KMS-11 (cell line): ENCODE measurements around the gene GOLGA8Q.
"Not testable (repeated sequence)": the region's sequence is repeated elsewhere in the genome, so short reads cannot be mapped to it uniquely, and the experiment has no call there.

Experiments used
- H2AFZ ChIP-seq: fragments of 200-600 bp; sonication (generic); 2 replicates; pipeline ENCODE4 v1.6.1; 2016; ENCODE audit warnings: antibody characterized with exemption, mixed run types, low read depth
- H3K27ac ChIP-seq: fragments of 200-600 bp; sonication (generic); 2 replicates; pipeline ENCODE4 v1.6.1; 2016; ENCODE audit warnings: mild to moderate bottlenecking, mixed run types
- H3K27me3 ChIP-seq: fragments of 200-600 bp; sonication (generic); 2 replicates; pipeline ENCODE4 v1.6.1; 2017; ENCODE audit warnings: mild to moderate bottlenecking, low read depth, mixed run types, moderate library complexity; ENCODE audit not compliant: insufficient read depth
- H3K36me3 ChIP-seq: fragments of 200-600 bp; sonication (generic); 2 replicates; pipeline ENCODE4 v1.6.1; 2017; ENCODE audit warnings: mild to moderate bottlenecking, mixed run types; ENCODE audit not compliant: insufficient read depth
- H3K4me1 ChIP-seq: fragments of 200-600 bp; sonication (generic); 2 replicates; pipeline ENCODE4 v1.6.1; 2016; ENCODE audit warnings: mild to moderate bottlenecking, low read depth, mixed run types; ENCODE audit not compliant: poor library complexity, severe bottlenecking
- H3K4me2 ChIP-seq: fragments of 200-600 bp; sonication (generic); 2 replicates; pipeline ENCODE4 v1.7.0; 2016; ENCODE audit warnings: mild to moderate bottlenecking, mixed run types
- H3K4me3 ChIP-seq: fragments of 200-600 bp; sonication (generic); IDR thresholded peaks from 2 replicates; pipeline ENCODE4 v1.6.1; 2017; ENCODE audit warnings: low read depth, low read length, mixed read lengths; ENCODE audit not compliant: insufficient read depth
- H3K79me2 ChIP-seq: fragments of 200-600 bp; sonication (generic); 2 replicates; pipeline ENCODE4 v1.6.1; 2016; ENCODE audit warnings: low read depth, mixed run types; ENCODE audit not compliant: insufficient read depth
- H3K9ac ChIP-seq: fragments of 200-600 bp; sonication (generic); 2 replicates; pipeline ENCODE4 v1.6.1; 2016; ENCODE audit warnings: mild to moderate bottlenecking, mixed run types
- H4K20me1 ChIP-seq: fragments of 200-600 bp; sonication (generic); 2 replicates; pipeline ENCODE4 v1.6.1; 2016; ENCODE audit warnings: mild to moderate bottlenecking, mixed run types; ENCODE audit not compliant: insufficient read depth

Gene GOLGA8Q

DNA sequence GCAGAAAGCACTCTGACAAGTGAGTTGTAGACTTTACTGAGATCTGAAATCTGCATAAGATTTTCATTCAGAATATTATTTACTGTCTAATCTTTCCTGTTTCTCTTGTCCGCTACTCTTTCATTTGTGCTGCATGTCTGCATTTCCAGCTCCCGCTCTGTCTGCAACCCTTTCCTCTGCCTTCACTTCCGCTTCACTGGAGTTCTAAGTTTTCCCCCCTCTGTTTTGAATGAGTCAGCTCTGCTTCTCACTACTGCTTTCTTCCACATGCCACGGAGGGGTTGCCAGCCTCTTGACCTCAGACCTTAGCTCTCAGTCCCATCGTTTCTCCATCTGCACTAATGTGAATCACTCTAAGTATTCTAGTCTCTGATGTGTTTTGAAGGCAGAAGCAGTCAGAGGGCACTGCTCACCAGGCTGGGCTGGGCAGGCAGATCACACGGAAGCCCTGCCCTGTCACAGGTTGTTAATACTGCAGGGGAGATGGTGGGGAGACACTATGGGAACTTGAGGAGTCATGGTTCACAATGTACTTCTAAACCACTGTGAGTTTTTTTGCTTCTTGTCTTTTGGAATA, 27.6 kb downstream of the GOLGA8Q start:
- H3K27me3 ChIP-seq, result not testable (repeated sequence)

DNA sequence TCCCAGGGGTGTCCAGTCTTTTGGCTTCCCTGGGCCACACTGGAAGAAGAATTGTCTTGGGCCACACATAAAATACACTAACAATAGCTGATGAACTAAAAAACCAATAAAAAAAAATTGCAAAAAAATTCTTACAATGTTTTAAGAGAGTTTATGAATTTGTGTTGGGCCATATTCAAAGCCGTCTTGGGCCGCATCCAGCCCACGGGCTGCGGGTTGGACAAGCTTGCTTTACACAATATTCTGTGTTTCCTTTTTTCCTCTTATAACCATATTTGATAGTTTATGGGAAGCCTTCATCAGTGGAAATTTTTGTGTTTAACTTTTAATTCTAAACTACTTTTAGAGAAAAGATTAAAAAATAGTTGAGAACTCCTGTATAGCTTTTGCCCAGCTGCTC, 28.9 kb downstream of the GOLGA8Q start:
- H3K79me2 ChIP-seq, H3K27me3 ChIP-seq, H3K4me3 ChIP-seq, H3K9ac ChIP-seq, H3K4me2 ChIP-seq, H4K20me1 ChIP-seq, H3K27ac ChIP-seq, H3K36me3 ChIP-seq, H3K4me1 ChIP-seq, H2AFZ ChIP-seq: not testable (repeated sequence)

More for the DNA sequence above, 27.6 kb downstream of the GOLGA8Q start:
- H3K36me3 ChIP-seq, H2AFZ ChIP-seq, H3K9ac ChIP-seq, H3K4me3 ChIP-seq, H3K4me1 ChIP-seq, H3K27ac ChIP-seq, H3K4me2 ChIP-seq, H4K20me1 ChIP-seq, H3K79me2 ChIP-seq: not testable (repeated sequence)

DNA sequence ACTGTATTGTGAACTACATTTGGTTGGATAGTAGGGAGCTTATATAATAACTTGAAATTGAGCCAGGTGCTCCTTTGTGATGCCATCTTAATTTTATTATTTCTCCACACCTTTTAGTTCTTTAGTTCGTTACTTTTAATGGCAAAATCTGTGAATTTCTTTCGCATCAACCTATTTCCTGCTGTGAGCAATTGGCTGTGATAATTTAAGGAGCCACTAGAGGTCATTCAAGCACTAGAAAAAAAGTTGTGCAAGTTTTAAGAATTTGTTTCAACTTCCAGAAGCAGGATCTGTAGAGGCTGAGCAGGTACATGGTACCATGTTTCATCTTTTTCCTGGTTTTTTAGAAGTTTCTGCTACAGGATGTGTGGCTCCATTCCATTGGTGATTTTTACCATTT, 47.1 kb downstream of the GOLGA8Q start:
- not testable (repeated sequence) for H3K79me2 ChIP-seq, H3K27ac ChIP-seq, H3K4me3 ChIP-seq, H4K20me1 ChIP-seq, H2AFZ ChIP-seq, H3K36me3 ChIP-seq, H3K9ac ChIP-seq, H3K4me1 ChIP-seq, H3K4me2 ChIP-seq, H3K27me3 ChIP-seq

DNA sequence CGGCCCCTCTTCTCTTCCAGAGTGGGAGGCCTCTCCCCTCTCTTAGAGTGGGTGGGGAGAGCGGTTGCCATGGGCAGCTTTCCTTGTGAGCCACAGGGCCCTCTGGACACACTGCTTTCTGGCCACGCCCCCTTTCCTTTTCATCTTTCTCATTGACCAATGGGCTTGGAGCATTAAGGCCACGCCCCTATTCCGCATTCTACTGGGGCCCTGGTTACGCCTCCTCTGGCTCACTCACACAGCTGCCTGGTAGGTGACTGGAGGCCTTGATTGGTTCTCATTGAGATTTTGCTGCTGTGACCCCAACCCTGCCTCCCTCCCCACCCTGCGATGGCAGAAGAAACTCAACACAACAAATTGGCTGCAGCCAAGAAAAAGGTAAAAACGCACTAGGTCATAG, 51.9 kb downstream of the GOLGA8Q start, which contains the start of gene GOLGA8H:
TSS of gene GOLGA8H (plus strand) at position 233 of the 400 bp plus-strand sequence. CDS start at position 331, 98 bp downstream.
- not testable (repeated sequence) for H3K27me3 ChIP-seq, H3K79me2 ChIP-seq, H3K4me3 ChIP-seq, H3K27ac ChIP-seq, H3K36me3 ChIP-seq, H3K4me2 ChIP-seq, H2AFZ ChIP-seq, H4K20me1 ChIP-seq, H3K4me1 ChIP-seq, H3K9ac ChIP-seq
